NCI-H2107 treated with DMSO at 0.1 percent for 48 hours (cell line): ENCODE data around the gene MOAP1.
"Not testable (repeated sequence)": the region's sequence is repeated elsewhere in the genome, so short reads cannot be mapped to it uniquely, and the experiment has no call there.

ENCODE experiments used
- DNase-seq: peaks from one replicate; lab custom pipeline; 2025; ENCODE audit not compliant: unreplicated experiment; lab: John Stamatoyannopoulos, UW

MOAP1 gene

GRCh38 chr14:93185349-93185720, 638 bp upstream of the MOAP1 start:
- DNase-seq: no peak

DNA sequence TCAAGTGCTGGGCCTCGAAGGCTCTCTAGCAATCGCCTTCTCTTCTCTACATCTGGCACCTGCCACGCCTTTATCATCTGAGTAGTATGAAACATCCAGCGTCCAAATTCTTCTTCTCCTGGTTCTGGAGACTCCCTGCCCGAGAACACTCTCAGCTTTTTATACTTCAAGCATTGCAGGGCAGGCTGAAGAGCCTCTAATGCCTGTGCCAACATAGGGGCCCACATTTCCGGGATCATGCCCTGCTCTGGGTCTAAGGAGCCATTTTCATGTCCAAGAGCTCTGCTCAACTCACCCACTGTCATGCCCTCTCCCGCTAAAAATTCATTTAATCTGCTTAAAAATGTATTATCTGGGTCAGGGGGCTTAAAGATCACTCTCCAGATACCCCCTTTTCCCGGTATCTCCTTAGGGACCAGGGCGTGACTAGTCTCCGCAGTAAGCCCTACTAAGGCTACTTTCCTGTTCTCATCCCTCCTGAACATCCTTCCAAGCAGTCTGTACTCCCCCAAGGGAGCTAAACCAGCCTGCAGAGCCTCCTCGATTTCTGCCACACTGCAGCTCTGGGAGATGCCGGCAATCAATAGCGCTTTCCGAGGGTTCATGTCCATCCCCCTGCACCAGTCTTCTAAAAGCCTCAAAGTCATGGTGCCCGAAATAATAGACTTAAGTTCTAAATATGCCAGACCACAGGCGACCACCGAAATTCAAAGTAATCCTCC, 940 bp downstream of the MOAP1 start:
- no peak for DNase-seq

- no peak for DNase-seq
Measured at GRCh38 chr14:93175492-93175891, 9.2 kb downstream of the MOAP1 start.

DNA sequence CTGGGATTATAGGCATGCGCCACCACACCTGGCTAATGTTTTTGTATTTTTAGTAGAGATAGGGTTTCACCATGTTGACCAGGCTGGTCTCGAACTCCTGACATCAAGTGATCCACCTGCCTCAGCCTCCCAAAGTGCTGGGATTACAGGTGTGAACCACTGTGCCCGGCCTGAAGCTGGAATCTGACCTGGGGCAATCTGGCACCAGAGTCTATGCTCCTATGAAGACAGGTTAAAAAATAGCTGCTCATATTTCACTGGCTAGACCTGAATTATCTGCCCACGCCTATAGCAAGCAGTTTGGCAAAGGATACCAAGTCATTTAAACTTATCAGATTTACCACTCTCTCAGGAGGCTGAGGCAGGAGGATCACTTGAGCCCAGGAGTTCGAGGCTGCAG, 10.0 kb downstream of the MOAP1 start:
- DNase-seq: not testable (repeated sequence)

GRCh38 chr14:93173943-93174395, 10.7 kb downstream of the MOAP1 start:
- DNase-seq: peak; percentile 25

GRCh38 chr14:93171376-93171775, 13.3 kb downstream of the MOAP1 start:
- no peak for DNase-seq

DNA sequence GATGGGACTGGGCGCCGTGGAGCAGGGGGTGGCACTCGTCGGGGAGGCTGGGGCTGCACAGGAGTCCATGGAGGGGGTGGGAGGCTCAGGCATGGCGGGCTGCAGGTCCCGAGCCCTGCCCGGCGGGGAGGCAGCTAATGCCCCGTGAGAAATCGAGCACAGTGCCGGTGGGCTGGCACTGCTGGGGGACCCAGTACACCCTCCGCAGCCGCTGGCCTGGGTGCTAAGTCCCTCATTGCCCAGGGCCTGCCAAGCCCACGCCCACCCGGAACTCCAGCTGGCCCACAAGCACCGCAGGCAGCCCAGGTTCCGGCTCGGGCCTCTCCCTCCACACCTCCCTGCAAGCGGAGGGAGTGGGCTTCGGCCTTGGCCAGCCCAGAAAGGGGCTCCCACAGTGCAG, 14.6 kb downstream of the MOAP1 start:
- not testable (repeated sequence) for DNase-seq

GRCh38 chr14:93169619-93170018, 15.1 kb downstream of the MOAP1 start:
- DNase-seq: not testable (repeated sequence)

- DNase-seq: not testable (repeated sequence)
Measured at GRCh38 chr14:93168610-93169009, 16.1 kb downstream of the MOAP1 start.

GRCh38 chr14:93165271-93166265, 19.1 kb downstream of the MOAP1 start:
- not testable (repeated sequence) for DNase-seq

GRCh38 chr14:93163564-93163963, 21.1 kb downstream of the MOAP1 start:
- DNase-seq: no peak

GRCh38 chr14:93161411-93161940, 23.2 kb downstream of the MOAP1 start:
- no peak for DNase-seq

DNA sequence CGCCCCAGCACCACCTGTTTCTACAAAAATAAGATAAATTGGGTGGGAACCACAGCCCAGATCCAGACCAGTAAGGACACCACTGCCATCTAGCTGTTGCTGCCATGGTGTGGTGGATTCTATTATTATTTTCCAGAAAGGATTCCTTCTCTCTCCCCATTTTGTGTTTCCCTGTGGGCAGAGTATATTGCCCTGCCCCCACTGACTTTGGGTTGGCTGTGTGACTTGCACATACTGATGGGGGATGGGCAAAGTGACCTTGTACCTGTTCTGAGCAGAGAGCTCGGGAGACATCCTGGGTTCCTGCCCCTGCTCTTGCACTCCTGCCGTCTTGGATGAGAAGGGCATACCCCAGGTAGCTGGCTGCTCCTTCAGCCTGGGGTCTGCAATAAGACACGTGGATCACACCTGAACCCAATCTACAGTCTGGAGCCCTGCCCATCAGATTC, 24.3 kb downstream of the MOAP1 start:
- DNase-seq: peak; percentile 60

DNA sequence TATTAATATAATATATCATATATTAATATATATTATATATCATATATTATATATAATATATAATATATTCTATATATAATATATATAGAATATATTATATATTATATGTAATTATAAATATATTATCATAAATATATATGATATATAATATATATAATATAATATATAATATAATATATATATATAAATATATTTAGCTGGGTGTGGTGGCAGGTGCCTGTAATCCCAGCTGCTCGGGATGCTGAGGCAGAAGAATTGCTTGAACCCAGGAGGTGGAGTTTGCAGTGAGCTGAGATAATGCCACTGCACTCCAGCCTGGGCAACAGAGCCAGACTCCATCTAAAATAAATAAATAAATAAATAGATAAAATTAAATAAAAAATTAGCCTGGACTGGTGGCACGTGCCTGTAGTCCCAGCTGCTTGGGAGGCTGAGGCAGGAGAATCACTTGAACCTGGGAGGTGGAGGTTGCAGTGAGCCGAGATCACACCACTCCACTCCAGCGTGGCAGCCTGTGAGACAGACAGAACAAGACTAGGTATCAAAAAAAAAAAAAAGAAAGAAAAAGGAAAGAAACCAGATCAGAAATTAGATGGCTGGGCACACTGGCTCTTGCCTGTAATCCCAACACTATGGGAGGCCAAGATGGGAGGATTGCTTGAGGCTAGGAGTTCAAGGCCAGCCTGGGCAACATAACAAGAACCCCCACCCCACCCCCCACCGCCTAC, 24.9 kb downstream of the MOAP1 start:
- DNase-seq: not testable (repeated sequence)

DNA sequence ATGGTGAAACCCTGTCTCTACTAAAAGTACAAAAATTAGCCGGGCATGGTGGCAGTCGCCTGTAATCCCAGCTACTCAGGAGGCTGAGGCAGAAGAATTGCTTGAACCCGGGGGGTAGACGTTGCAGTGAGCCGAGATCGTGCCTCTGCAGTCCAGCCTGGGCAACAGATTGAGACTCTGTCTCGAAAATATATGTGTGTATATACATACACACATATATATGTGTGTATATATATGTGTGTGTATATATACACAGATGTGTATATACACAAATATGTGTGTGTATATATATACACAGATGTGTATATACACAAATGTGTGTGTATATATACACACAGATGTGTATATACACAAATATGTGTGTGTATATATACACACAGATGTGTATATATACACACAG, 26.3 kb downstream of the MOAP1 start:
- not testable (repeated sequence) for DNase-seq

- DNase-seq: no peak
Measured at GRCh38 chr14:93156693-93157369, 27.9 kb downstream of the MOAP1 start.

DNA sequence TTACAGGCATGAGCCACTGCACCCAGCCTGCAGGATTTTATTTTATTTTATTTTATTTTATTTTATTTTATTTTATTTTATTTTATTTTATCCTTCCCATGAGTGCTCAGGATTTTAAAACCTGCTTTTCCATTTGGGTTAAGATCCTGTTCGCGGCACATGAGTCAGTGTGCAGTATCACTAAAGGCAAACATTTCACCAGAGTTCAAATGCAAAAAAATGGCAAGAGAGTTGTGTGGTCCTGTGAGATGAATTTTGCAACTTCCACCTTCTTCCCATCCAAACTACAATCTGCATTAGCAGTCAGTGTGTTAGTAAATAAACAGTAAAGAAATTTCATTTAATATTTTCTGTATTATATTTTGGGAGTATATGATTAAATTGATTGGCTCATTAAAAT, 29.0 kb downstream of the MOAP1 start:
- no peak for DNase-seq

DNA sequence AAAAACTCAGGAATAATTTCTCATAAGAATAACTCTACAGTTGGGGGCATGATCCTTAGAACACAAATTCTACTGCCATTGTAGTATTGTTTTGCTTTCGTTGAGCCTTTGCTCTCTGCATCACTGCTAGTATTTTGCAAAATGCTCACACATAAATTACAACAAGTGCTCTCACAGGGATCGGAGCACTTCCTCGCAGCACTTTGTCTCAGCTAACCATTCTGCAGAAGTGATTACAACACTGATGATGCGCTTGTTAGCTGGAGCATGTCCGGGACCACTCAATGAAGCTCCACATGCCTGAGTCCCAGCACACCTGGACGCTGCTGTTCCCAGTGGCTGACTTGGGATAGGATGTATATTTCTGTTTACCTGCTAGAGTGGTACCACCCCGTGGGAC, 31.6 kb downstream of the MOAP1 start:
- peak; percentile 19 for DNase-seq

- DNase-seq: no peak
Measured at GRCh38 chr14:93150227-93151208, 34.2 kb downstream of the MOAP1 start.
